Measurements from ENCODE around the gene ZNF598.

- TF ChIP-seq CREB1 (CRISPR knock-in tag; IDR thresholded peaks at IDR 0.05; ENCODE audit: low read depth) (no peak), EZH2 (IDR thresholded peaks at IDR 0.05; ENCODE audit: low read depth, unreplicated experiment) (no peak), CTCF (conservative IDR thresholded peaks at IDR 0.05; ENCODE audit: low read depth in 2 of 2) (no peak), REST (IDR thresholded peaks at IDR 0.05; ENCODE audit: unreplicated experiment) (no peak), STAT1 (IDR thresholded peaks at IDR 0.05; ENCODE audit: unreplicated experiment) (no peak), POLR2AphosphoS5 (IDR thresholded peaks at IDR 0.05; ENCODE audit: low read depth) (no peak), EZH2phosphoT487 (IDR thresholded peaks at IDR 0.05; ENCODE audit: unreplicated experiment) (no peak)
Observed at GRCh38 chr16:2003231-2003826, 6.3 kb downstream of the ZNF598 start.

All from GM23338 (cell line).